ENCODE measurements around the gene PCDH7. TPM values are rescaled to one million over a fixed set of nuclear protein-coding genes. Genes with fewer than 3 reads are reported as not detected.
A peak's percentile ranks its signal among the peaks of the same experiment; 100 is the strongest.

The PCDH7 gene
- 8.5 TPM for polyA plus RNA-seq (2013, experiment 1 of 2)
- 10.3 TPM for polyA plus RNA-seq (2013, experiment 2 of 2)

DNA sequence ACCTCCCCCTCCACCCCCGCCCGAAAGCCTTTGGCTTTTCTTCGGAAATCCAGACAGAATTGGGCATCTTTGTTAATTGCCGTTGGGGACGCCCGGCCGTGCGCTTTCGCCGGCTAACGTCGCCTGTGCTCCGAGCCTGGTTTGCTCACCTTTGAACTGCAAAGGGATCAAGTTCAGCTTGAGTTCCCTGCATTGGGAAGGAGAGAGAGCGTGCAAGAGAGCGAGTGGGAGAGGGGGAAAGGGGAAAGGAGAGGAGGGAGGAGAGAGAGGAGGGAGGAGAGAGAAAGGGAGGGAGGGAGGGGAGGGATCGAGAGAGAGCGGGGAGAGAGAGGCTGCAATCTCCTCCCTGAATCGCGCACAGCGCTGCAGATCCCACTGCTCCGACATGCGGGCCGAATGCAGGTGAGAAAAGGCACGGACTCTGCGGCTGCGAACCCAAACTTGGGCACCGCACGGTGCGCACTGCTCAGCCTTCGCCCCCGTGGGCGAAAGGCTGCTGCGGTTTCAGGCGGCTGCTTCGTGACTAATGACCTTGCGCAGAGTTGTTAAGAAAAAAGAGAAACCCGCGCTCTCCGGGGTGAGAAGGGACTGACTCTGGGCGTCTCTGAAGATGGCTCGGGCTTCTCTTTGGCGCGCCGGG, at the start of gene PCDH7:
TSS of gene PCDH7 (plus strand) at position 349 of the 640 bp plus-strand sequence. CDS start 1,054 bp downstream, outside the sequence.
- Histone ChIP-seq H3K27ac (ENCODE audit: low read depth, low read length) (peak within 1 kb of the TSS; percentile 53; the same call in 1 of the 2 replicates), H3K36me3 (ENCODE audit: insufficient read depth, low read length) (peaks cover 10% of the 10 kb centered on the region; the same call in 1 of the 2 replicates), H3K4me1 (ENCODE audit: insufficient read depth, low read length) (peaks cover 21% of the 10 kb centered on the region), H3K9ac (ENCODE audit: low read depth, low read length) (peak within 1 kb of the TSS; percentile 67), H3K27me3 (ENCODE audit: insufficient read depth, low read length) (peaks cover 47% of the 10 kb centered on the region), H3K9me3 (ENCODE audit: insufficient read depth, low read depth, low read length) (no peaks in the 10 kb centered on the region), H3K4me3 (ENCODE audit: low read length) (peak within 1 kb of the TSS; percentile 89)
- under 1% methylated on average over 44 of the region's 44 CpGs for WGBS

- Histone ChIP-seq H3K27me3 (ENCODE audit: insufficient read depth, low read length) (no peaks in the 10 kb centered on the region), H3K4me1 (ENCODE audit: insufficient read depth, low read length) (no peaks in the 10 kb centered on the region), H3K9ac (ENCODE audit: low read depth, low read length) (no peak overlapping the region), H3K27ac (ENCODE audit: low read depth, low read length) (no peak overlapping the region), H3K4me3 (ENCODE audit: low read length) (no peak overlapping the region), H3K36me3 (ENCODE audit: insufficient read depth, low read length) (no peaks in the 10 kb centered on the region), H3K9me3 (ENCODE audit: insufficient read depth, low read depth, low read length) (no peaks in the 10 kb centered on the region)
- 97% methylated on average over 3 of the region's 3 CpGs for WGBS
Observed at GRCh38 chr4:30671926-30672448, 48.2 kb upstream of the PCDH7 start.

- H3K27me3 ChIP-seq (ENCODE audit: insufficient read depth, low read length), result no peaks in the 10 kb centered on the region
- H3K4me3 ChIP-seq (ENCODE audit: low read length), result no peak overlapping the region
- H3K4me1 ChIP-seq (ENCODE audit: insufficient read depth, low read length), result no peaks in the 10 kb centered on the region
- no peak overlapping the region for H3K9ac ChIP-seq (ENCODE audit: low read depth, low read length)
- no peak overlapping the region for H3K27ac ChIP-seq (ENCODE audit: low read depth, low read length)
- H3K9me3 ChIP-seq (ENCODE audit: insufficient read depth, low read depth, low read length), result no peaks in the 10 kb centered on the region
- H3K36me3 ChIP-seq (ENCODE audit: insufficient read depth, low read length), result no peaks in the 10 kb centered on the region
Observed at GRCh38 chr4:30696191-30696590, 24.0 kb upstream of the PCDH7 start.

- no peak overlapping the region for H3K9ac ChIP-seq (ENCODE audit: low read depth, low read length)
- no peaks in the 10 kb centered on the region for H3K36me3 ChIP-seq (ENCODE audit: insufficient read depth, low read length)
- peaks cover 9% of the 10 kb centered on the region; the same call in 1 of the 2 replicates for H3K9me3 ChIP-seq (ENCODE audit: insufficient read depth, low read depth, low read length)
- peaks cover 12% of the 10 kb centered on the region; the same call in 1 of the 2 replicates for H3K4me1 ChIP-seq (ENCODE audit: insufficient read depth, low read length)
- 40% methylated on average over 5 of the region's 6 CpGs for WGBS
- peaks cover 7% of the 10 kb centered on the region for H3K27me3 ChIP-seq (ENCODE audit: insufficient read depth, low read length)
- H3K4me3 ChIP-seq (ENCODE audit: low read length), result no peak overlapping the region
- no peak overlapping the region for H3K27ac ChIP-seq (ENCODE audit: low read depth, low read length)
Observed at GRCh38 chr4:30714408-30715031, 5.6 kb upstream of the PCDH7 start.

DNA sequence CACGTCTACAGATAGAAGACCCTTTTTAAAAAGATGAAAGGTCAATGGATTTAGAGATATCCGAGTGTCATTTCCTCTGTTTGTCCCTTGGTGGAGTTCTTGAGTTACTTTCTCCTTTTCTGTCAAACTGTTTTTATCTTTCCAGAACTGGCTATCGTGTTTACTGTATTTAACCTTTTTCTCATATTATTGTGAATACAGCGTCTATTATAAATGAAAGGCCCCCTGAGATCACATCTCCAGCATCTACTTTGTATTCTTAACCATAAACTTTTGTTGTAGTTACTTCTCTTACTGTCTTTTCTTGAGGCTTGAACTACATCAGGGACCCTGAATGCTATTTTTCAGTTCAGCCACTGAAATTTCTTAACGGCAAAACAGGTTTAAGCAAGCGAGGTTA, 4.0 kb upstream of the PCDH7 start:
- Histone ChIP-seq H3K9ac (ENCODE audit: low read depth, low read length) (no peak overlapping the region; the same call in 1 of the 2 replicates), H3K4me1 (ENCODE audit: insufficient read depth, low read length) (peaks cover 12% of the 10 kb centered on the region; the same call in 1 of the 2 replicates), H3K9me3 (ENCODE audit: insufficient read depth, low read depth, low read length) (no peaks in the 10 kb centered on the region), H3K4me3 (ENCODE audit: low read length) (peak overlapping the region; percentile 89), H3K36me3 (ENCODE audit: insufficient read depth, low read length) (no peaks in the 10 kb centered on the region), H3K27me3 (ENCODE audit: insufficient read depth, low read length) (peaks cover 11% of the 10 kb centered on the region), H3K27ac (ENCODE audit: low read depth, low read length) (no peak overlapping the region; the same call in 1 of the 2 replicates)
- 9% methylated on average over 4 of the region's 6 CpGs for WGBS

- Histone ChIP-seq H3K9me3 (ENCODE audit: insufficient read depth, low read depth, low read length) (no peaks in the 10 kb centered on the region), H3K4me1 (ENCODE audit: insufficient read depth, low read length) (peaks cover 12% of the 10 kb centered on the region; the same call in 1 of the 2 replicates), H3K27me3 (ENCODE audit: insufficient read depth, low read length) (peaks cover 16% of the 10 kb centered on the region), H3K4me3 (ENCODE audit: low read length) (peak overlapping the region; percentile 89), H3K27ac (ENCODE audit: low read depth, low read length) (peak overlapping the region; percentile 82; the same call in 1 of the 2 replicates), H3K9ac (ENCODE audit: low read depth, low read length) (peak overlapping the region; percentile 51; the same call in 1 of the 2 replicates), H3K36me3 (ENCODE audit: insufficient read depth, low read length) (no peaks in the 10 kb centered on the region)
- WGBS, result 0% methylated on average over 11 of the region's 15 CpGs
Observed at GRCh38 chr4:30716681-30717207, 3.4 kb upstream of the PCDH7 start.

DNA sequence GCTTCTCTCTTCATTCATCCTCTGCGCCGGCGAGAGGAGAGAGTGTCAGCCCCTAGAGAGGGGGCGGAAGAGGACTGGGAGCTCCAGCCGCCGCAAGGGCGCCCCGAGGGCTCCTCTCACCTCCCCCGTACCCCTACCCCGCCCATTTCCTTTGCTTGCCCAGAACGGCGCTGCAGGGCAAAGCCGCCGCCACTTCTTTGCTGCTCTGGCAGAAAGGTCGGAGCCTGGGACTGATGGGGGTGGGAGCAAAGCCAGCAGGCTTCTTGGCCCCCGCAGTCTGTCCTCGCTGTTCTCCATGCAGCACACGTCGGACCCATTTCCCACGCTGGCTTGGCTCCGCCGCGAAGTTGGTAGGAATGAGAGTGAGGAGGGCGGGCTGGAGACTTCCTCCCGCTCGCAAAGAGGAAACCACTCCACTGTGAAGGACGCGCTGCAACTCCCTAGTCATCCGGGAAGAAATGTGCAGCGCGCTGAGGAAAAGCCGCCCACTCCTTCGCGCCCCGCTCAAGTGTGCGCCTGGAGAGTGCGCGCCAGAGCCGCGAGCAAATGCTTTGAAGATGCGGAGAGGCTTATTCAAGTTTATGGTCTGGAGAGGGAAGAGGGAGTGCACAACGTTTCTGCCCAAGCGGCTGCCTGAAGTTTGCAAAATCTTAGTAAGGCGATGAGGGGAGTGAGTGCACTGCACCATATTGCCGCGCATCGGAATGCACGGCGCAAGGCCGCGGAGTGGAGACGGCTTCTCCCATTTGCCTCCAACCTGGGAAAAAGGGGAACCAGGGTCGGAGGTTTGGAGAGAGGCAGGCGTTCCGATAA, 2.8 kb upstream of the PCDH7 start:
- H3K9ac ChIP-seq (ENCODE audit: low read depth, low read length), result peak overlapping the region; percentile 73
- peak overlapping the region; percentile 82 for H3K27ac ChIP-seq (ENCODE audit: low read depth, low read length)

DNA sequence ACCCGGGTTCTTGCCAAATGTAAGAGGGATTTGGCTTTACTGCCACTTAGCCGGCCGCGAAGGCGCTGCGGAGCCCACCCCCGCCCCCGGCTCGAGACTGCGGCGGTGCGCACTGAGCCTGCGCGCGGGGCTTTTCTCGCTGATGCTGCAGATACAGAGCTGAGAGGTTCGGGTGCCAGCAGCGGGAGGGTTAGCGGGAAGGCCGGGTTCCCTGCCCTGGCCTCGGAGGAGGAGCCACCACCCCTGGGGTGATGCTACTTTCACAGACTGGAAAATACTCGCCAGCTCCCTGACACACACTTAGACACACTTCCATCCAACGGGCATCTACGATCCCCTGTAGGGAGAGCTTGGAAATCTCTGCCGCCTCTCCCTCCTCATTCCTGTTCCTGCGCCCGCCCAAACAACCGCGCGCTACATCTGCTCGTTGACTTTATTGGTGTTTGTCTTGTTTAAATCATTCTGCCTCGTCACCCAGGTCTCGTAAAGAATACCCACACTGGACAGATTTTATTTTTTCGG, 2.1 kb upstream of the PCDH7 start:
- under 1% methylated on average over 34 of the region's 34 CpGs for WGBS
- peak overlapping the region; percentile 82 for H3K27ac ChIP-seq (ENCODE audit: low read depth, low read length)
- H3K9ac ChIP-seq (ENCODE audit: low read depth, low read length), result peak overlapping the region; percentile 73
- no peaks in the 10 kb centered on the region for H3K36me3 ChIP-seq (ENCODE audit: insufficient read depth, low read length)
- H3K4me3 ChIP-seq (ENCODE audit: low read length), result peak overlapping the region; percentile 89
- peaks cover 14% of the 10 kb centered on the region; the same call in 1 of the 2 replicates for H3K4me1 ChIP-seq (ENCODE audit: insufficient read depth, low read length)
- H3K9me3 ChIP-seq (ENCODE audit: insufficient read depth, low read depth, low read length), result no peaks in the 10 kb centered on the region
- H3K27me3 ChIP-seq (ENCODE audit: insufficient read depth, low read length), result peaks cover 30% of the 10 kb centered on the region

More for the DNA sequence above, 2.8 kb upstream of the PCDH7 start:
- Histone ChIP-seq H3K36me3 (ENCODE audit: insufficient read depth, low read length) (no peaks in the 10 kb centered on the region), H3K27me3 (ENCODE audit: insufficient read depth, low read length) (peaks cover 23% of the 10 kb centered on the region), H3K9me3 (ENCODE audit: insufficient read depth, low read depth, low read length) (no peaks in the 10 kb centered on the region), H3K4me1 (ENCODE audit: insufficient read depth, low read length) (peaks cover 12% of the 10 kb centered on the region; the same call in 1 of the 2 replicates), H3K4me3 (ENCODE audit: low read length) (peak overlapping the region; percentile 89)
- WGBS, result under 1% methylated on average over 53 of the region's 55 CpGs

GRCh38 chr4:30718641-30719453, 1.3 kb upstream of the PCDH7 start:
- peaks cover 38% of the 10 kb centered on the region for H3K27me3 ChIP-seq (ENCODE audit: insufficient read depth, low read length)
- H3K4me1 ChIP-seq (ENCODE audit: insufficient read depth, low read length), result peaks cover 20% of the 10 kb centered on the region
- no peaks in the 10 kb centered on the region for H3K9me3 ChIP-seq (ENCODE audit: insufficient read depth, low read depth, low read length)
- under 1% methylated on average over 33 of the region's 33 CpGs for WGBS
- peak overlapping the region; percentile 67; the same call in 1 of the 2 replicates for H3K9ac ChIP-seq (ENCODE audit: low read depth, low read length)
- H3K27ac ChIP-seq (ENCODE audit: low read depth, low read length), result no peak overlapping the region
- H3K4me3 ChIP-seq (ENCODE audit: low read length), result peak overlapping the region; percentile 89
- H3K36me3 ChIP-seq (ENCODE audit: insufficient read depth, low read length), result peaks cover 5% of the 10 kb centered on the region; the same call in 1 of the 2 replicates
